Myocyte (in vitro differentiated cells): ENCODE results near the gene PCLO. TPM values are rescaled to one million over a fixed set of nuclear protein-coding genes. Genes with fewer than 3 reads are reported as not detected.

Experiments
- DNase-seq: peaks from one replicate; pipeline ENCODE4 v3.0.0-alpha.2; 2012; ENCODE audit warnings: low read depth
- polyA plus RNA-seq: library from polyadenylated mRNA; unstranded; fragments of >200 nt; gene quantifications from one replicate; pipeline ENCODE4 v1.2.1, GENCODE V29; 2012; ENCODE audit warnings: missing spikeins
- total RNA-seq: library from RNA; depleted of rRNA; stranded (reverse); fragments of >200 nt; gene quantifications from 2 replicates; pipeline ENCODE4 v1.2.3, GENCODE V29; 2014

Gene PCLO, protein sequence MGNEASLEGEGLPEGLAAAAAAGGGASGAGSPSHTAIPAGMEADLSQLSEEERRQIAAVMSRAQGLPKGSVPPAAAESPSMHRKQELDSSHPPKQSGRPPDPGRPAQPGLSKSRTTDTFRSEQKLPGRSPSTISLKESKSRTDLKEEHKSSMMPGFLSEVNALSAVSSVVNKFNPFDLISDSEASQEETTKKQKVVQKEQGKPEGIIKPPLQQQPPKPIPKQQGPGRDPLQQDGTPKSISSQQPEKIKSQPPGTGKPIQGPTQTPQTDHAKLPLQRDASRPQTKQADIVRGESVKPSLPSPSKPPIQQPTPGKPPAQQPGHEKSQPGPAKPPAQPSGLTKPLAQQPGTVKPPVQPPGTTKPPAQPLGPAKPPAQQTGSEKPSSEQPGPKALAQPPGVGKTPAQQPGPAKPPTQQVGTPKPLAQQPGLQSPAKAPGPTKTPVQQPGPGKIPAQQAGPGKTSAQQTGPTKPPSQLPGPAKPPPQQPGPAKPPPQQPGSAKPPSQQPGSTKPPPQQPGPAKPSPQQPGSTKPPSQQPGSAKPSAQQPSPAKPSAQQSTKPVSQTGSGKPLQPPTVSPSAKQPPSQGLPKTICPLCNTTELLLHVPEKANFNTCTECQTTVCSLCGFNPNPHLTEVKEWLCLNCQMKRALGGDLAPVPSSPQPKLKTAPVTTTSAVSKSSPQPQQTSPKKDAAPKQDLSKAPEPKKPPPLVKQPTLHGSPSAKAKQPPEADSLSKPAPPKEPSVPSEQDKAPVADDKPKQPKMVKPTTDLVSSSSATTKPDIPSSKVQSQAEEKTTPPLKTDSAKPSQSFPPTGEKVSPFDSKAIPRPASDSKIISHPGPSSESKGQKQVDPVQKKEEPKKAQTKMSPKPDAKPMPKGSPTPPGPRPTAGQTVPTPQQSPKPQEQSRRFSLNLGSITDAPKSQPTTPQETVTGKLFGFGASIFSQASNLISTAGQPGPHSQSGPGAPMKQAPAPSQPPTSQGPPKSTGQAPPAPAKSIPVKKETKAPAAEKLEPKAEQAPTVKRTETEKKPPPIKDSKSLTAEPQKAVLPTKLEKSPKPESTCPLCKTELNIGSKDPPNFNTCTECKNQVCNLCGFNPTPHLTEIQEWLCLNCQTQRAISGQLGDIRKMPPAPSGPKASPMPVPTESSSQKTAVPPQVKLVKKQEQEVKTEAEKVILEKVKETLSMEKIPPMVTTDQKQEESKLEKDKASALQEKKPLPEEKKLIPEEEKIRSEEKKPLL (N-terminal part only)
- 1.4 and 2.2 TPM in 2 replicates for total RNA-seq
- 0.40 TPM for polyA plus RNA-seq

DNA sequence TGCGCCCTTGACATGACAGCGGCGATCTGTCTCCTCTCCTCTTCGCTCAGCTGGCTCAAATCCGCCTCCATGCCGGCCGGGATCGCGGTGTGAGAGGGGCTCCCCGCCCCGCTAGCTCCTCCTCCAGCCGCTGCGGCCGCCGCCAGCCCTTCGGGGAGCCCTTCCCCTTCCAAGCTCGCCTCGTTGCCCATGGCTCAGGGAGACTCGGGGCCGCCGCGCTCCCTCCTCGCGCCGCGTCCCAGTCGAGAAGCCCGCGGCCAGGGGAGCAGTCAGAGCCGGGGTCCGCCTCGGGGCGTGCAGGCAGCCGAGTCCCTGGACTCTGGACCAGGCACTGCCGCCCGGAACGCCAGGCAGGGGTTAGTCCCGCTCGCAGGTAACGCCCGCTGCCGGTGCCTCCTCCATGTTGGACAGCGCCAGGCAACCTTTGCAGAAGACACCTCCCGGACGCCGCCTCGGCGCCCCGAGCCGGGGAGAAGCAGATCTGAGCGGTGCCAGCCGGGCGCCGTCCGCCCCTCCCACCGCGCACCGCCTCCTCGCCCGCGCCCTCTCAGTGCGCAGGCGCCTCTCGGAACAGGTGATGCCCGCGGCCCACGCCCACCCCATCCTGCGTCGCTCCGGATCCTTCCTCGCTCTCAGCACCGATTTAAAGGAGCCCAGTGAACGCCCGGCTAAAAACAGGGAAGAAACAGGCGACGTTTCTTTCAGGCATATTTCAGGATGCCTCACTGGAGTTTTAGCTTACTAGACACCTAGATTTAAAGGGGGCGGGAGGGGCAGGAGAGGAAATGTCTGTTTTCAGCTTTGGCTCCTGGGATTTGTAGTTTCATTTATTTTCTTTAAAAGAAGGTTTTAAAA, at the start of gene PCLO:
Gene PCLO (minus strand): TSS at position 483 of the 855 bp plus-strand sequence. CDS start 292 bp downstream, at position 191.
- peak; percentile 54 for DNase-seq

DNA sequence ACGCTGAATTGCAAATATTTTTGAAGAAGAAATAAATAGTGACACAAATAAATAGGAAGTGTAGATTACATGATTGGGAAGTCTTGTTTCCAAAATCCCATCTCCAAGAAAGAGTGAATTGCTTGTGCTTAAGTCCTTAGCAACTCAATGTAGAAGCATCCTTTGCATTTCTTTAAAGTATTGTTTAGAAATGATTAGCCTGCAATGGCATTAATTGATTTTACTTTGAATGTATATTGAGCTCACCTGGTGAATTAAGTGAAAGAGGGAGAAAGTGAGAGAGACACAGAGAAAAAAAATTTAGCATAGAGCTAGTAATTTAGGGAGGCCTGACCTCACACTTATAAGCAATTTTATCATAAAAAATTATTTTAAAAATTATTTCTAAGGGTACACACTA, 49.0 kb upstream of the PCLO start:
- no peak for DNase-seq

GRCh38 chr7:83210479-83210878, 47.8 kb upstream of the PCLO start:
- no peak for DNase-seq

DNA sequence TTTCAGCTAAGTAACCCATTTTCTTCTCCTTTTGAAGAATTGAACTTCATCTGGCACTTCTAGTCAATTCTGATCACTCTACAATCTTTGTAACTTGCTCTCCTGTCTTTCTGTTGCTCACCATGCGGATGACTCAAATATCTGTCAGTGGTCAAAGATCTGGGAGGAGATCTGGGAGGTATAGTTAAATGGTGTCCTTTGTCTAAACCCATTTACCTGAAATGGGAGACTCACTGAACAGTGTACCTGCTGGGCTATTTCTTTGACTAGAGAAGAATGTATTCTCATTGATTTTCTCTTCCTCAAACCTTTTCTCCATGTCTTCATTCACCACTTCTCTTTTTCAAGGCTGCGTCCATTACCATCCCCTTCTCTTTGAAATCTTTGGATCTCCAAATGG, 42.0 kb upstream of the PCLO start:
- no peak for DNase-seq

- DNase-seq, result no peak
Observed at GRCh38 chr7:83201355-83201754, 38.7 kb upstream of the PCLO start.

GRCh38 chr7:83190659-83191389, 28.1 kb upstream of the PCLO start:
- DNase-seq, result no peak

- no peak for DNase-seq
Observed at GRCh38 chr7:83178796-83179195, 16.1 kb upstream of the PCLO start.

- DNase-seq, result no peak
Observed at GRCh38 chr7:83178066-83178465, 15.4 kb upstream of the PCLO start.

GRCh38 chr7:83173664-83174063, 11.0 kb upstream of the PCLO start:
- DNase-seq, result no peak

GRCh38 chr7:83166781-83167180, 4.1 kb upstream of the PCLO start:
- DNase-seq, result no peak

DNA sequence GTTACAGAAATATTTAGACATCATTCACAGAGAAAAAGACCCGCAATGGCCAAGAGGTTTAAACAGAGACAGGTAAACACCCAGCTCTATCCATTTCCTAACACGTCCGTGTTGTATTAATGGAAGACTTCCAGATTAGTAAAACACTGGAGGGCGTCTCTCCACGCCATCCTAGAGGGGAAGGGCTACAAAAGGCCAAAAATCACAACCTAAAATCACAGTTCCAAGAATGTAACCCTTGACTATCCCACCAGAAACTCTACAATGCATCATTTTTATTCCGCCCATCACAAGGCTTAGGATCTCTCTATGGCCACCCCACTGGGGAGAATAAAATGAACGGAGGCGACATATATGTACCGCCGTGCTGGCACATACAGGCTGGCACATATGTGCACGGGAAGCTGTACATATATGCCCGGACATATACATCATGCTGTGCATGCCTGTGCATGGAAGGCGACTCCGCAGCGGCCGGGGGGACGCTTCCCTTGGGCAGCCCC, 734 bp downstream of the PCLO start:
- DNase-seq, result no peak

DNA sequence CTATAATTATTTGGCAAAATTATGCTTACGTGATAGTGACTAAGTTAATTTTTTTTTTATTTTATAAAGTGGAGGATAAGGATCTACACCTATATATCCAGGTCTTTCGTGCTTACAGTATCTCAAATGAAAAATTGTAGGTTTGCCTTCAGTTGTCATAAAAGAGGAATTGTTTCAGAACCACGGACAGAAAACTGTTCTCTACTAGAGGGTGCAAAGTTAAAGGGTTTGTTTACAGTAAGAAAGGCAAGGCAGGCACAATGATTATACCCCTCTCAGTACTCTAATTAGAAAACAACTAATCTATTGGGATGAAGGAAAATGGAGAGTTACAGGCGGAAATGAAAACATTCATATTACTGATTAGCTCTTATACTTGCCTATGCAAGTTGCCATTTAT, 1.5 kb downstream of the PCLO start:
- DNase-seq, result peak; percentile 3

DNA sequence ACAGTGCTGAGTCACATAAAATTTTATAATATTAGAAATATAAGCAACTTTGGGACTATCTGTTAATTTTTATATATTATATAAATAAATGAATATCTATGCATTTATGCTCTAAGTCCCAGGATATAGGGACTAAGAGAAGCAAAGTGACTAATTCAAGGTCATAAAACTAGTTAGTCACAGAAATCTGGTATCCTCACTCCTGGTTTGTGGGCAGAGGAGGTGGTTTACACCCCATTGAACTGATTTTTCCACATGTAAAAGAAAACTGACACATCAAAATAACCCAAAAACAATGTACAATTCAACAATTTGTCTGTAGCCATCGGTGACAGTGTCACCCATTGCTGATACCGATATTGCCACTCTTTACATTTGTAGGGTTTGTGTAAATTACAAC, 3.0 kb downstream of the PCLO start:
- no peak for DNase-seq

- no peak for DNase-seq
Observed at GRCh38 chr7:83156006-83156405, 6.7 kb downstream of the PCLO start.

- DNase-seq, result no peak
Observed at GRCh38 chr7:83155407-83155806, 7.3 kb downstream of the PCLO start.

DNA sequence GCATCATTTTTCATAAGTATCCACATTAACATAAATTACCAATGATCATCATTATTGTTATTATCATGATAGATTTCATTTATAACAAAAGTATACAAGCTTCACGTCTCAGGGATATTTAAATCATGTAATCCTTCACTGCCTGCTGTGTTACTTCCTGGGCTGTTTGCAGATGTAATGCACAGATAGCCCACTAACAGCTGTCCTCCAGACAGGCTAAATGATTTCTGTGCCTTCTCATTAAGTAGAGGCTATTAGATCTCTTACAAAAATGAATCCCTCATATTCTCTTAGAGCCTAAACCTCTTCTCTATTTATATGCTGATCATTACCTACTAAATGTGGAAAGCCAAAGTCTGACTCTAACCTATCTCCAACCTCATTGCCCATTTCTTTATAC, 9.3 kb downstream of the PCLO start:
- DNase-seq, result no peak

DNA sequence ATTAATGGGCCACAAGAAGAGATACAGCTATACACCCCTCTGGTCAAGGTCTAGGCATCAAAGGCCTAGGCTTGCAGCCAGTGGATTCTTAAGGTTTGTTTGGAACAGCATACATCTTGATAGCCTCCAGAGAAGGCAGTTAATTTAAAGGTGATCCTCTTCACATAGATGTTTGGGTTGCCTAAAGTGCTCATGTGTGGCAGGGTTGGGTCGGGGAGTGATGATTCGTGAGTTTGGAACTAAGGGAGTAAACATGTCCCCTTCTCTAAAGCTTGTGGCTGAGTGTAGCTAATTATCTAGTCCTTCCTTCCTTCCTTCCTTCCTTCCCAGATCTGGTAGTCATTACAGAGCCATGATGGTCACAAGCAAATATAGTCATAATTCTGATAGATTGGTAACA, 12.4 kb downstream of the PCLO start:
- DNase-seq, result no peak

DNA sequence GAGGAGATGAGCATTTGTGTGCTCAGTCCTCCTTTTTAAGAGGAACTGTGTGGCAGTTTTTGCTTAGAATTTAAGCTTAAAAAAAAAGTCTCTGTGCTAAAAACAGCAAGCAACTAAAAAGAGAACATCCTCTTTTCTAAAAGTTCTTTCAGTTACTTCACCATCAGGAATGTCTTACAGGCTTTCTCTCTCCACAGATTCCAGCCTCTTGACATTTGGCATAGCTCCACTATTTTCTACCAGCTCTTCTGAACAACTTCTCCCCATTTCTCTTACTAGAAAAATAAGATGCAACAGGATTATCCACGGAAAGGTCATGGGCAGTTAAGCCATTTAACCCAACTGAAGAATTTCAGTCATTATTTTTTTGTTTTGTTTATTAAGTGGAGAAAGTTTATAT, 13.2 kb downstream of the PCLO start:
- DNase-seq, result no peak

GRCh38 chr7:83148776-83149175, 13.9 kb downstream of the PCLO start:
- no peak for DNase-seq

GRCh38 chr7:83143107-83143506, 19.6 kb downstream of the PCLO start:
- no peak for DNase-seq
